PC-3 (cell line): ENCODE data around the gene RAC3.

Experiments used
- EZH2 ChIP-seq: fragments of 300-600 bp; sonication (generic); IDR thresholded peaks from one replicate; pipeline ENCODE4 v1.6.1; 2017; ENCODE audit warnings: antibody characterized with exemption, mild to moderate bottlenecking, low read length; ENCODE audit not compliant: unreplicated experiment
- EZH2phosphoT487 ChIP-seq: fragments of 300-600 bp; sonication (generic); IDR thresholded peaks from 2 replicates; pipeline ENCODE4 v1.6.1; 2018; ENCODE audit warnings: mild to moderate bottlenecking, antibody characterized with exemption, low read length, borderline replicate concordance
- TF ChIP-seq, protein P1 (sequence below): fragments of 300-600 bp; sonication (generic); conservative IDR thresholded peaks from 2 replicates; pipeline ENCODE4 v1.5.1; 2017; ENCODE audit warnings: antibody characterized with exemption, low read depth, mild to moderate bottlenecking, low read length

GRCh38 chr17:81999587-81999975 is 31.9 kb upstream of the RAC3 start:
- TF ChIP-seq EZH2 (no peak), EZH2phosphoT487 (no peak)
- TF ChIP-seq, protein P1, sequence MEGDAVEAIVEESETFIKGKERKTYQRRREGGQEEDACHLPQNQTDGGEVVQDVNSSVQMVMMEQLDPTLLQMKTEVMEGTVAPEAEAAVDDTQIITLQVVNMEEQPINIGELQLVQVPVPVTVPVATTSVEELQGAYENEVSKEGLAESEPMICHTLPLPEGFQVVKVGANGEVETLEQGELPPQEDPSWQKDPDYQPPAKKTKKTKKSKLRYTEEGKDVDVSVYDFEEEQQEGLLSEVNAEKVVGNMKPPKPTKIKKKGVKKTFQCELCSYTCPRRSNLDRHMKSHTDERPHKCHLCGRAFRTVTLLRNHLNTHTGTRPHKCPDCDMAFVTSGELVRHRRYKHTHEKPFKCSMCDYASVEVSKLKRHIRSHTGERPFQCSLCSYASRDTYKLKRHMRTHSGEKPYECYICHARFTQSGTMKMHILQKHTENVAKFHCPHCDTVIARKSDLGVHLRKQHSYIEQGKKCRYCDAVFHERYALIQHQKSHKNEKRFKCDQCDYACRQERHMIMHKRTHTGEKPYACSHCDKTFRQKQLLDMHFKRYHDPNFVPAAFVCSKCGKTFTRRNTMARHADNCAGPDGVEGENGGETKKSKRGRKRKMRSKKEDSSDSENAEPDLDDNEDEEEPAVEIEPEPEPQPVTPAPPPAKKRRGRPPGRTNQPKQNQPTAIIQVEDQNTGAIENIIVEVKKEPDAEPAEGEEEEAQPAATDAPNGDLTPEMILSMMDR = no peak
